ENCODE results near the gene UBL4B. TPM values are rescaled to one million over a fixed set of nuclear protein-coding genes. Genes with fewer than 3 reads are reported as not detected.

UBL4B gene
- polyA plus RNA-seq, 1 experiment, result 34.8 TPM

GRCh38 chr1:110081061-110081460 is 31.2 kb upstream of the UBL4B start:
- POLR2A ChIA-PET, result no interaction called here
- no peak for TF ChIP-seq CTCF (IDR thresholded peaks at IDR 0.05; ENCODE audit: insufficient read depth, low read depth, low read length)
- Histone ChIP-seq H3K4me3 (ENCODE audit: low read depth, low read length) (no peak overlapping the region), H3K36me3 (ENCODE audit: control insufficient read depth, insufficient read depth, low read length) (no peaks in the 10 kb centered on the region), H3K27me3 (ENCODE audit: control insufficient read depth, insufficient read depth, low read length) (peaks cover 3% of the 10 kb centered on the region; the same call in 1 of the 2 replicates)
- CTCF ChIA-PET, result interaction anchor here (1.0 to 16.1 kb wide), 9 partner anchors 9 to 27 kb away, joined by 3 to 246 read pairs (median 7); partner anchors contain the start of gene ALX3
- no peak for DNase-seq (ENCODE audit: low read depth)

- H3K27me3 ChIP-seq (ENCODE audit: control insufficient read depth, insufficient read depth, low read length), result peaks cover 2% of the 10 kb centered on the region; the same call in 1 of the 2 replicates
- ChIA-PET POLR2A (no interaction called here), CTCF (interaction anchor here (0.6 to 16.1 kb wide), 12 partner anchors 10 to 828 kb away, joined by 3 to 246 read pairs (median 6); partner anchors contain the start of gene ALX3)
- no peak for DNase-seq (ENCODE audit: low read depth)
- H3K36me3 ChIP-seq (ENCODE audit: control insufficient read depth, insufficient read depth, low read length), result no peaks in the 10 kb centered on the region
- TF ChIP-seq CTCF (IDR thresholded peaks at IDR 0.05; ENCODE audit: insufficient read depth, low read depth, low read length), result no peak
- peak overlapping the region; percentile 40 for H3K4me3 ChIP-seq (ENCODE audit: low read depth, low read length)
Measured at GRCh38 chr1:110082477-110082876, 29.8 kb upstream of the UBL4B start.

GRCh38 chr1:110083061-110083865 is 29.0 kb upstream of the UBL4B start:
- peak overlapping the region; percentile 40 for H3K4me3 ChIP-seq (ENCODE audit: low read depth, low read length)
- DNase-seq (ENCODE audit: low read depth), result no peak
- TF ChIP-seq CTCF (IDR thresholded peaks at IDR 0.05; ENCODE audit: insufficient read depth, low read depth, low read length), result no peak
- ChIA-PET POLR2A (no interaction called here), CTCF (interaction anchor here (0.8 to 16.1 kb wide), 7 partner anchors 9 to 34 kb away, joined by 3 to 246 read pairs (median 7); partner anchors contain the start of gene ALX3)
- no peaks in the 10 kb centered on the region for H3K36me3 ChIP-seq (ENCODE audit: control insufficient read depth, insufficient read depth, low read length)
- peaks cover 2% of the 10 kb centered on the region; the same call in 1 of the 2 replicates for H3K27me3 ChIP-seq (ENCODE audit: control insufficient read depth, insufficient read depth, low read length)

- POLR2A ChIA-PET, result no interaction called here
- H3K4me3 ChIP-seq (ENCODE audit: low read depth, low read length), result peak overlapping the region; percentile 40
- TF ChIP-seq CTCF (IDR thresholded peaks at IDR 0.05; ENCODE audit: insufficient read depth, low read depth, low read length), result no peak
- H3K36me3 ChIP-seq (ENCODE audit: control insufficient read depth, insufficient read depth, low read length), result no peaks in the 10 kb centered on the region; the same call in 1 of the 2 replicates
- peaks cover 2% of the 10 kb centered on the region for H3K27me3 ChIP-seq (ENCODE audit: control insufficient read depth, insufficient read depth, low read length)
- CTCF ChIA-PET, result interaction anchor here (0.8 to 16.1 kb wide), 3 partner anchors 8 to 25 kb away, joined by 3 to 246 read pairs (median 17); no protein-coding TSS in a partner anchor
- DNase-seq (ENCODE audit: low read depth), result no peak
Measured at GRCh38 chr1:110083866-110084226, 28.4 kb upstream of the UBL4B start.
